GM06990 (cell line): Measurements from ENCODE around the gene ZFR2.
"Not testable (repeated sequence)": the region's sequence is repeated elsewhere in the genome, so short reads cannot be mapped to it uniquely, and the experiment has no call there.

Experiments used
- DNase-seq: peaks from one replicate; pipeline ENCODE4 v3.0.0-alpha.2; 2011; ENCODE audit not compliant: insufficient read length; ENCODE audit errors: extremely low read depth
- H3K27me3 ChIP-seq: replicated peaks from 2 replicates; pipeline ENCODE4 v1.6.0; 2011; ENCODE audit warnings: low read length; ENCODE audit not compliant: control insufficient read depth, insufficient read depth
- H3K36me3 ChIP-seq: 2 replicates; pipeline ENCODE4 v1.5.1; 2011; ENCODE audit warnings: low read length; ENCODE audit not compliant: control insufficient read depth, insufficient read depth
- H3K4me3 ChIP-seq: replicated peaks from 2 replicates; pipeline ENCODE4 v1.5.1; 2011; ENCODE audit warnings: low read depth, mild to moderate bottlenecking, control low read depth, low read length
- TF ChIP-seq, protein P1 (sequence below): IDR thresholded peaks from 2 replicates; pipeline ENCODE4 v1.5.1; 2011; ENCODE audit warnings: low read length, control low read depth, mild to moderate bottlenecking, inconsistent platforms; ENCODE audit not compliant: insufficient read depth, poor library complexity, severe bottlenecking

Gene ZFR2

GRCh38 chr19:3769494-3769893, 99.3 kb downstream of the ZFR2 start:
- no peaks in the 10 kb centered on the region for H3K27me3 ChIP-seq
- TF ChIP-seq, protein P1, sequence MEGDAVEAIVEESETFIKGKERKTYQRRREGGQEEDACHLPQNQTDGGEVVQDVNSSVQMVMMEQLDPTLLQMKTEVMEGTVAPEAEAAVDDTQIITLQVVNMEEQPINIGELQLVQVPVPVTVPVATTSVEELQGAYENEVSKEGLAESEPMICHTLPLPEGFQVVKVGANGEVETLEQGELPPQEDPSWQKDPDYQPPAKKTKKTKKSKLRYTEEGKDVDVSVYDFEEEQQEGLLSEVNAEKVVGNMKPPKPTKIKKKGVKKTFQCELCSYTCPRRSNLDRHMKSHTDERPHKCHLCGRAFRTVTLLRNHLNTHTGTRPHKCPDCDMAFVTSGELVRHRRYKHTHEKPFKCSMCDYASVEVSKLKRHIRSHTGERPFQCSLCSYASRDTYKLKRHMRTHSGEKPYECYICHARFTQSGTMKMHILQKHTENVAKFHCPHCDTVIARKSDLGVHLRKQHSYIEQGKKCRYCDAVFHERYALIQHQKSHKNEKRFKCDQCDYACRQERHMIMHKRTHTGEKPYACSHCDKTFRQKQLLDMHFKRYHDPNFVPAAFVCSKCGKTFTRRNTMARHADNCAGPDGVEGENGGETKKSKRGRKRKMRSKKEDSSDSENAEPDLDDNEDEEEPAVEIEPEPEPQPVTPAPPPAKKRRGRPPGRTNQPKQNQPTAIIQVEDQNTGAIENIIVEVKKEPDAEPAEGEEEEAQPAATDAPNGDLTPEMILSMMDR = no peak
- no peak overlapping the region for H3K4me3 ChIP-seq
- peaks cover 18% of the 10 kb centered on the region for H3K36me3 ChIP-seq
- DNase-seq = no peak

DNA sequence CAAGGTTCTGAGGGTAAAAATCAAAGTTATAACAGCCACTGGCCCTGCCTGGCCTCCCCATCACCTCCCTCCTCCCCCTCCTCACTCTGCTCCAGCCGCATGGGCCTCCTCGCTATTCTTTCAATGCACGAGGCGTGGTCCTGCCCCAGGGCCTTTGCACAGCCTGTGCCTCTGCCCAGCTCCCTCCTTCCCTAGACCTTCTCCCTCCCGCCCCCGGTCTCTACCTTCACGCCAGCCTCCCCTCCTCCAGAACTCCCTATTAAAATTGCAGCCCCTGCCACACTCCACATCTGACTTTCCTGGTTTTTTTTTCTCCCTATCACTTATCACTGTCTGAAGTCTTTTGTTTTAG, 100.1 kb downstream of the ZFR2 start:
- Histone ChIP-seq H3K27me3 (no peaks in the 10 kb centered on the region), H3K36me3 (peaks cover 18% of the 10 kb centered on the region), H3K4me3 (no peak overlapping the region)
- DNase-seq = no peak
- TF ChIP-seq, protein P1 = no peak

DNA sequence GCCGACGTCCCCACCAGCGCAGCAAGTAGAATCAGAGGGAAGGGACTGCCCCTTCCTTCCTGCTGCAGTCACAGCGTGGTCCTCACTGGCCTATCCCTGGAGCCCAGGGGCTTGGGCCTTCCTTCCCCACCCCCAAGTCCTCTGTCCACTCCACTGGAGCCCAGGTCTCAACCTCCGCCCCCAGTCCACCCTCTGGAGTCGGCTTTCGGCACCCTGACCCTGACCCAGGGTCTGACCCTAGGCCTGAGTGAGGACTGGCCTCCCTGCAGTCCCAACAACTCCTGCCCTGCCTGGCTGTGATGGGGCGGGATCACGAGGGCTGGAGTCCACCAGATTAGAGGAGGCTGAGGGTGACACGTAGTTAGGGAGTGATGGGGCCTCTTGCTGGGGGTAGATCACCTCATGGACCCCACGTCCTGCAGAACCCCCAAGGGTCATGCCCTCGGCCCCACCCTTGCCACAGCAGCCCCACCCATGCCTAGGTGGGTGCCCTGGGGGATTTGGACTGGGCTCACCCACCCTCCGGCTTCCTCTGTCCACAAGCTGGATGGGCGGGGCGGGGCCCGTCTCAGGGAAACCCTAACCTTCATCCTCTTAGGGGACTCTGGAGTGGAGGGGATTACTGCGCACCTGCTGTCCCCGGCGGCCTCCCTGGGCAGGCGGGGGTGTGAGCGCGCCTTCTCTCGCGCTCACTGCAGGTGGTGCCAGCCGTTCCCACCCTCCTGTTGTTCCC, 100.7 kb downstream of the ZFR2 start:
- H3K27me3 ChIP-seq = no peaks in the 10 kb centered on the region
- DNase-seq = no peak
- H3K4me3 ChIP-seq = no peak overlapping the region
- peaks cover 18% of the 10 kb centered on the region for H3K36me3 ChIP-seq
- TF ChIP-seq, protein P1 = no peak

DNA sequence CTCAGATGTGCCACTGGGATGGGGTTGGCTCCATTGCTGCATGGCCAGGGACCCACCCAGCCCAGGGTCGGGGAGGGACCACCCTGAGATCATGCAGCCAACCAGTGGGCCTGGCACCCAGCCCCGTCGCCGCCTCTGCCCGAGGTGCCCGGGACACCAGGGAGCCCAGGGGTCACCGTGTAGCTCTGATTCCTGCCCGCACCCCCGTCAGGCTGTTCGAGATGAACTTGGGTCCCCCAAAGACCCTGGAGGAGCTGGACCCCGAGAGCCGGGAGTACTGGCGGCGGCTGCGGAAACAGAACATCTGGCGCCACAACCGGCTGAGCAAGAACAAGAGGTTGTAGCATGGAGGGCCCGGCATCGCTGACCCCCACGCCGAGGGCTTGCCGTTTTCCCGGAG, 101.8 kb downstream of the ZFR2 start:
- no peak for DNase-seq
- TF ChIP-seq, protein P1 = no peak
- peaks cover 18% of the 10 kb centered on the region for H3K36me3 ChIP-seq
- H3K4me3 ChIP-seq = no peak overlapping the region
- H3K27me3 ChIP-seq = no peaks in the 10 kb centered on the region

DNA sequence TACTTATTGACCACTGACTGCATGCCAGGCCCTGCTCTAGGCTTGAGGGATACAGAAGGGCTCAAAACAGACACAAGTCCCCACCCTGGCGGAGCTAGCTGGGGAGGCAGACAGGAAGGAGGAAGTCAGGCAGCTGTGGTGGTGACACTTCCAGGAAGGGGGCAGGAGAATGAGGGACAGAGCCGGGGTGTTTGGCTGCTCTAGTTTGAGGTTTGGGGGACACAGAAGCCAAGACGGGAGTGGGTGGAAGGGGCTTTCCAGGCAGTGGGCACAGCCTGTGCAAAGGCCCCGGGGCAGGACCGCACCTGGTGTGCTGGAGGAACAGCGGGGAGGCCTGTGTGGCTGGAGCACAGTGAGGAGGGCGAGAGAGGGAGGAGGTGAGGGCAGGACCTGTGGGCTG, 102.3 kb downstream of the ZFR2 start:
- DNase-seq = no peak

GRCh38 chr19:3765757-3766156, 103.1 kb downstream of the ZFR2 start:
- not testable (repeated sequence) for H3K27me3 ChIP-seq, DNase-seq, H3K4me3 ChIP-seq
- peaks cover 18% of the 10 kb centered on the region for H3K36me3 ChIP-seq

More for the DNA sequence above, 102.3 kb downstream of the ZFR2 start:
- peaks cover 18% of the 10 kb centered on the region for H3K36me3 ChIP-seq
- H3K4me3 ChIP-seq = no peak overlapping the region
- H3K27me3 ChIP-seq = no peaks in the 10 kb centered on the region
- TF ChIP-seq, protein P1 = no peak
